Retina (tissue), 1 donor: ENCODE data around the gene CITED4.

Experiments used
- DNase-seq: peaks from one replicate; pipeline ENCODE4 v3.0.0-alpha.2; 2016

The CITED4 gene

GRCh38 chr1:40884055-40884795, 22.1 kb upstream of the CITED4 start:
- DNase-seq: peak; percentile 38

GRCh38 chr1:40880813-40881549, 18.8 kb upstream of the CITED4 start:
- DNase-seq: no peak

- DNase-seq: no peak
Measured at GRCh38 chr1:40879482-40880175, 17.5 kb upstream of the CITED4 start.

GRCh38 chr1:40878906-40879305, 16.7 kb upstream of the CITED4 start:
- DNase-seq: no peak

GRCh38 chr1:40877698-40878097, 15.5 kb upstream of the CITED4 start:
- no peak for DNase-seq

GRCh38 chr1:40876891-40877290, 14.7 kb upstream of the CITED4 start:
- DNase-seq: no peak

GRCh38 chr1:40876436-40876761, 14.2 kb upstream of the CITED4 start:
- no peak for DNase-seq

- DNase-seq: no peak
Measured at GRCh38 chr1:40873863-40874472, 11.8 kb upstream of the CITED4 start.

GRCh38 chr1:40872276-40872675, 10.1 kb upstream of the CITED4 start:
- no peak for DNase-seq

- DNase-seq: no peak
Measured at GRCh38 chr1:40870135-40870728, 8.1 kb upstream of the CITED4 start.

- DNase-seq: no peak
Measured at GRCh38 chr1:40868051-40868723, 6.0 kb upstream of the CITED4 start.

GRCh38 chr1:40861224-40862003, 749 bp downstream of the CITED4 start:
- DNase-seq: peak; percentile 75

GRCh38 chr1:40860706-40861223, 1.4 kb downstream of the CITED4 start:
- no peak for DNase-seq

GRCh38 chr1:40858856-40859416, 3.2 kb downstream of the CITED4 start:
- no peak for DNase-seq

GRCh38 chr1:40857737-40858136, 4.4 kb downstream of the CITED4 start:
- no peak for DNase-seq

GRCh38 chr1:40856656-40857302, 5.4 kb downstream of the CITED4 start:
- DNase-seq: no peak

GRCh38 chr1:40856116-40856515, 6.0 kb downstream of the CITED4 start:
- no peak for DNase-seq

- DNase-seq: no peak
Measured at GRCh38 chr1:40855513-40855912, 6.7 kb downstream of the CITED4 start.

GRCh38 chr1:40853885-40854170, 8.3 kb downstream of the CITED4 start:
- no peak for DNase-seq

- DNase-seq: no peak
Measured at GRCh38 chr1:40853113-40853884, 8.9 kb downstream of the CITED4 start.
